Measurements from ENCODE around the gene ALMS1. TPM values are rescaled to one million over a fixed set of nuclear protein-coding genes. Genes with fewer than 3 reads are reported as not detected.

Gene ALMS1
- total and polyA plus RNA-seq, 9 of the 15 experiments (the other 6 are each of a cell fraction or from before 2014, with no cell fraction given), result 1.4 to 26.3 (median 13.6) TPM

DNA sequence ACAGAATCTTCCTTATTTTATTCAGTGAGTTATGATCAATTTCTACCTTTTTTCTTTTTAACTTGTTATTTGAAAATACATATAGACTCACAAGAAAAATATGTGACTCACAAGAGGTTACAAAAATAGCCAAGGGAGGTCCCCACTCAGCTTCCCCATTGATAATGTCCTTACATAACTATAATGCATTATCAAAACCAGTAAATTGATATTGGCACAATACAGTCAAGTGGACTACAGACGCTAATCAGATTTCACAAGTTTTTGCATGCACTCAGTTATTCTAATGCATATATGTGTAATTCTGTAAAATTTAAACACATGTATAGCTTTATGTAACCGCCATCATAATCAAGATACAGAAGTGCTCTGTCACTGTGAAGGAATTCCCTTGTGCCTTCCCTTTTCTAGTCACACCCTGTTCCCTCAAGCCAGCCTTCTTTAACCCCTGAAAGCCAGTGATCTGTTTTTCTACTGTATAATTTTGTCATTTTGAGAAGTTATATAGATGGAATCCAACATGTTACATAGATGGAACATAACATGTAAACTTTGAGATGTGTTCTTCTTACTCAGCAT is 118.4 kb downstream of the ALMS1 start:
- no peaks in the 10 kb centered on the region for H3K9me3 ChIP-seq (replicated peaks; ENCODE audit: control insufficient read depth, insufficient read depth, low read depth, low read length)
- DNase-seq (ENCODE audit: extremely low read depth in 1 of 4, low spot score in 3 of 4) (peak; percentile 19 to 45 (median 24)), ATAC-seq (peak; percentile 89), FAIRE-seq (peak; percentile 49)
- WGBS (ENCODE audit: insufficient coverage, low coverage, missing lambda C conversion rate), result 8% methylated on average over 2 of the region's 2 CpGs
- H3K36me3 ChIP-seq (ENCODE audit: control insufficient read depth, insufficient read depth, low read length), result no peaks in the 10 kb centered on the region
- no peaks in the 10 kb centered on the region for H4K20me1 ChIP-seq (replicated peaks; ENCODE audit: control insufficient read depth, insufficient read depth, low read length)
- peak overlapping the region; percentile 77 for H2AFZ ChIP-seq (ENCODE audit: low read depth, low read length)
- intact Hi-C loops (cut with micrococcal nuclease) (no loop called here), in situ Hi-C loops (cut with MboI) (no loop called here)
- H3K27me3 ChIP-seq (ENCODE audit: control insufficient read depth in 2 of 2, insufficient read depth in 2 of 2, low read length in 2 of 2), result no peaks in the 10 kb centered on the region
- no peaks in the 10 kb centered on the region for H3K9me1 ChIP-seq (ENCODE audit: control insufficient read depth, insufficient read depth, low read length)
- no peaks in the 10 kb centered on the region for H3K79me2 ChIP-seq (ENCODE audit: control insufficient read depth, insufficient read depth, low read length)
- ChIA-PET POLR2A (no interaction called here), CTCF (ENCODE audit: low intra/inter-chr PET ratio) (no interaction called here)
- H3K4me3 ChIP-seq, result no peak overlapping the region
- H3K4me1 ChIP-seq (replicated peaks in 1 of 2; ENCODE audit: control insufficient read depth in 2 of 2, insufficient read depth in 2 of 2, low read length in 2 of 2), result no peaks in the 10 kb centered on the region
- no TSS peak for BruUV-seq (replicated peaks)
- H3K9ac ChIP-seq (ENCODE audit: insufficient read depth in 1 of 2, low read depth in 2 of 2, low read length in 2 of 2), result peak overlapping the region in 1 of 2 experiments; percentile 42; a peak in 1 of 4 replicates
- H3K27ac ChIP-seq (ENCODE audit: extremely low read depth, low read depth, low read length), result peak overlapping the region; percentile 54; the same call in 2 of the 3 replicates
- H3K4me2 ChIP-seq (ENCODE audit: insufficient read depth, low read length), result peak overlapping the region; percentile 28; the same call in 1 of the 2 replicates
- TF ChIP-seq CEBPB (tag; IDR thresholded peaks at IDR 0.05) (0 out of 2 replicates have a peak, but pooled peaks have one; percentile 13), ID3 (CRISPR knock-in tag; IDR thresholded peaks at IDR 0.05) (no peak), ID3 (tag; IDR thresholded peaks at IDR 0.05) (no peak), ARID1B (IDR thresholded peaks at IDR 0.05) (peak; percentile 62), ZNF316 (IDR thresholded peaks at IDR 0.05) (peak; percentile 41; the same call in 1 of the 2 replicates), MAFF (IDR thresholded peaks at IDR 0.05; ENCODE audit: low read length) (peak; percentile 74), CEBPG (CRISPR knock-in tag; IDR thresholded peaks at IDR 0.05) (no peak), CEBPG (tag; conservative IDR thresholded peaks at IDR 0.05 in 1 of 2, IDR thresholded peaks at IDR 0.05 in 1 of 2) (no peak), KLF10 (CRISPR knock-in tag; IDR thresholded peaks at IDR 0.05) (no peak), ARID4B (CRISPR knock-in tag; IDR thresholded peaks at IDR 0.05) (no peak), MEF2A (IDR thresholded peaks at IDR 0.05; ENCODE audit: control insufficient read depth, low read depth, low read length) (peak; percentile 75; the same call in 1 of the 2 replicates), ZNF277 (CRISPR knock-in tag; IDR thresholded peaks at IDR 0.05; ENCODE audit: borderline replicate concordance) (no peak)

Data from K562 (cell line).